Nephron (organoid): ENCODE measurements around the gene NT5C2.

Experiments
- H3K27ac Mint-ChIP-seq, 3 experiments: 2 replicates each; pipeline ENCODE4 v1.8.0; 2020; ENCODE audit warnings: mixed read lengths in 3 of 3, mild to moderate bottlenecking in 2 of 3, moderate library complexity in 1 of 3
- H3K27me3 Mint-ChIP-seq: 2 replicates; pipeline ENCODE4 v1.8.0; 2021; ENCODE audit warnings: low read depth, mild to moderate bottlenecking, moderate library complexity, mixed read lengths
- H3K36me3 Mint-ChIP-seq: 2 replicates; pipeline ENCODE4 v1.8.0; 2020; ENCODE audit warnings: low read depth, mixed read lengths
- H3K4me1 Mint-ChIP-seq: 2 replicates; pipeline ENCODE4 v1.8.0; 2020; ENCODE audit warnings: mixed read lengths
- H3K4me3 Mint-ChIP-seq, 3 experiments: 2 replicates each; pipeline ENCODE4 v1.8.0; 2020; ENCODE audit warnings: mild to moderate bottlenecking in 3 of 3, mixed read lengths in 3 of 3, moderate library complexity in 2 of 3
- H3K9me3 Mint-ChIP-seq: 2 replicates; pipeline ENCODE4 v1.8.0; 2020; ENCODE audit warnings: mixed read lengths
- TF ChIP-seq, protein P1 (sequence below), 3 experiments: fragments of 200-600 bp; sonication (generic); IDR thresholded peaks; one replicate each; pipeline ENCODE4 v1.5.0; 2021; ENCODE audit warnings: antibody characterized with exemption in 3 of 3; ENCODE audit not compliant: unreplicated experiment in 3 of 3

Gene NT5C2

DNA sequence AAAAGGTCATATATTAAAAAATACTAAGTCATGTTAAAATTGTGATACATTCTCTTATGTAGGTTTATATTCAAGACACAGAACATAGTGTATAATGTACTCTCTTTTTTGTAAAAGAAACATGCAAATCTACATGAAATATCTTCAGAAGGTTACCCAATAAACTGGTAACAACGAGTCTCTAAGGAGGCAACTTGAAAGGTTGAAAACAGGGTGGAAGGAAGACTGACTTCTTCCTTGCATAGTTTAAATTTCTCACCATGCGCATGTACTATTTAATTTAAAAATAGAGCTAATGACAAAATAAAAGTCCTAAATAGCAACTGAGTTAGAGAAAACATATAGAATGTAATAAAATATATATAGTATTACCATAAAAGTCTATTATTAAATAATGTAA, 132.5 kb downstream of the NT5C2 start:
- H3K4me3 Mint-ChIP-seq, result no peak overlapping the region
- H3K27ac Mint-ChIP-seq, result no peak overlapping the region
- H3K4me1 Mint-ChIP-seq, result no peaks in the 10 kb centered on the region
- no peaks in the 10 kb centered on the region for H3K9me3 Mint-ChIP-seq
- TF ChIP-seq, protein P1, sequence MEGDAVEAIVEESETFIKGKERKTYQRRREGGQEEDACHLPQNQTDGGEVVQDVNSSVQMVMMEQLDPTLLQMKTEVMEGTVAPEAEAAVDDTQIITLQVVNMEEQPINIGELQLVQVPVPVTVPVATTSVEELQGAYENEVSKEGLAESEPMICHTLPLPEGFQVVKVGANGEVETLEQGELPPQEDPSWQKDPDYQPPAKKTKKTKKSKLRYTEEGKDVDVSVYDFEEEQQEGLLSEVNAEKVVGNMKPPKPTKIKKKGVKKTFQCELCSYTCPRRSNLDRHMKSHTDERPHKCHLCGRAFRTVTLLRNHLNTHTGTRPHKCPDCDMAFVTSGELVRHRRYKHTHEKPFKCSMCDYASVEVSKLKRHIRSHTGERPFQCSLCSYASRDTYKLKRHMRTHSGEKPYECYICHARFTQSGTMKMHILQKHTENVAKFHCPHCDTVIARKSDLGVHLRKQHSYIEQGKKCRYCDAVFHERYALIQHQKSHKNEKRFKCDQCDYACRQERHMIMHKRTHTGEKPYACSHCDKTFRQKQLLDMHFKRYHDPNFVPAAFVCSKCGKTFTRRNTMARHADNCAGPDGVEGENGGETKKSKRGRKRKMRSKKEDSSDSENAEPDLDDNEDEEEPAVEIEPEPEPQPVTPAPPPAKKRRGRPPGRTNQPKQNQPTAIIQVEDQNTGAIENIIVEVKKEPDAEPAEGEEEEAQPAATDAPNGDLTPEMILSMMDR (IDR thresholded peaks at IDR 0.05; ENCODE audit: unreplicated experiment in 3 of 3), result no peak
- no peaks in the 10 kb centered on the region for H3K27me3 Mint-ChIP-seq
- peaks cover 15% of the 10 kb centered on the region for H3K36me3 Mint-ChIP-seq

GRCh38 chr10:103058034-103058433, 135.0 kb downstream of the NT5C2 start:
- Mint-ChIP-seq H3K27me3 (no peaks in the 10 kb centered on the region), H3K4me1 (peaks cover 20% of the 10 kb centered on the region), H3K4me3 (no peak overlapping the region), H3K9me3 (no peaks in the 10 kb centered on the region), H3K27ac (no peak overlapping the region), H3K36me3 (peaks cover 15% of the 10 kb centered on the region)
- TF ChIP-seq, protein P1 (IDR thresholded peaks at IDR 0.05; ENCODE audit: unreplicated experiment in 3 of 3), result no peak

GRCh38 chr10:103055105-103055504, 138.0 kb downstream of the NT5C2 start:
- Mint-ChIP-seq H3K27ac (no peak overlapping the region), H3K4me1 (peaks cover 20% of the 10 kb centered on the region), H3K36me3 (peaks cover 15% of the 10 kb centered on the region), H3K27me3 (no peaks in the 10 kb centered on the region), H3K4me3 (no peak overlapping the region), H3K9me3 (no peaks in the 10 kb centered on the region)
- TF ChIP-seq, protein P1 (IDR thresholded peaks at IDR 0.05; ENCODE audit: unreplicated experiment in 3 of 3), result no peak

DNA sequence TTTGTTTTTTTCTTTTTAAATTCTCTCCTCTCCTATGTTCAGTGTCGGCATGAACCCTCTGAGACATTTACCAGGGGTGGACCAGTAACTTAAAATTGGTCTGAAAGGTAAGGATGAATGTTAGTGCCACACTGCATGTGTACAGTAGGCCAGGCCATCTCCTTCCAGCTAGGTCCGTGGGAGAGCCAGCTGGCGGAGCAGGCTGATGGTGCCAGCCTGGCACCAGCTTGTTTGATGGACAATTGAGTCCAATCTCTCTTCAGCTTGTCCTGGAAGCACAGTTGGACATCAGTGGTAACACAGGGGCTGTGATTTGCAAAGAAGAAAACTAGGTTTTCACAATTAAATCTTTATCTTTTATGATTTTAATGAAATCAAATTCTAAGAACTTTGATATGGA, 138.5 kb downstream of the NT5C2 start:
- Mint-ChIP-seq H3K4me3 (peak overlapping the region in 2 of 3 experiments; percentile 71 to 82), H3K27me3 (no peaks in the 10 kb centered on the region), H3K36me3 (peaks cover 15% of the 10 kb centered on the region), H3K9me3 (no peaks in the 10 kb centered on the region), H3K27ac (peak overlapping the region in 2 of 3 experiments; percentile 64 to 77), H3K4me1 (peaks cover 20% of the 10 kb centered on the region)
- TF ChIP-seq, protein P1 (IDR thresholded peaks at IDR 0.05; ENCODE audit: unreplicated experiment in 3 of 3), result no peak

- peak overlapping the region; percentile 69 to 79 (median 77) for H3K27ac Mint-ChIP-seq
- H3K36me3 Mint-ChIP-seq, result peaks cover 15% of the 10 kb centered on the region
Measured at GRCh38 chr10:103053659-103054581, 139.2 kb downstream of the NT5C2 start.

More at GRCh38 chr10:103053659-103054581, 139.2 kb downstream of the NT5C2 start:
- Mint-ChIP-seq H3K27me3 (no peaks in the 10 kb centered on the region), H3K4me3 (peak overlapping the region; percentile 71 to 82 (median 81)), H3K9me3 (no peaks in the 10 kb centered on the region), H3K4me1 (peaks cover 20% of the 10 kb centered on the region)
- TF ChIP-seq, protein P1 (IDR thresholded peaks at IDR 0.05; ENCODE audit: unreplicated experiment in 3 of 3), result peak; percentile 30 to 38 (median 36)
